ENCODE measurements around the gene IQGAP1.
A peak's percentile ranks its signal among the peaks of the same experiment; 100 is the strongest.
"Not testable (repeated sequence)": the region's sequence is repeated elsewhere in the genome, so short reads cannot be mapped to it uniquely, and the experiment has no call there.

IQGAP1 gene

DNA sequence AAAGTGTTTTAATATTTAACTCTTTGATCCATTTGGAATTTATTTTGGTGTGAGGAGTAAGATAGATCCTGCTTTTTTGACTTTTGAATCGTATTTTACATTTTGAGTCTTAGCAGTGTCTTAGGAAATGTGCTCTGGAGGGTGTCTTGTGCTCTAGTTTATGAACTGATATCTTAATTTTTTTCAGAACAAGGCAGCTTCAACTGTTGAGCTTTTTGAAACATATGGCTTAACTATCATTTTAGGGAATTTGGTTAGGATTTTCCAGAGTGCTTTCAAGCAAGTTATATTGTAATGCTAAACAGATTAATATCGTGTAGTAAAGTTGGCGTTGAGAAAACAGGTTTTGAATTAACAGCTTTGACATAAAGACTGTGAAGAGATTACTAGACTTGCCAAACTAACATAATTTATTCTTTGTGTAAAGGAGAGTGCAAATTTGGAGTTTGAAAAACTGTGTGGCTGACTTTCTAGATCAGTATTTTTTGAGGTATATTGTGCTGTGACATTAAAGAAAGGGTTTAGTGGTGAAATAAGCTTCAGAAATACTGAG lies 17.1 kb downstream of the IQGAP1 start:
- no peak for DNase-seq (ENCODE audit: low read depth, low spot score)
- H3K27ac ChIP-seq, result no peak overlapping the region

GRCh38 chr15:90407336-90407735 lies 19.3 kb downstream of the IQGAP1 start:
- DNase-seq (ENCODE audit: low read depth, low spot score), result no peak
- H3K27ac ChIP-seq, result peak overlapping the region; percentile 26

DNA sequence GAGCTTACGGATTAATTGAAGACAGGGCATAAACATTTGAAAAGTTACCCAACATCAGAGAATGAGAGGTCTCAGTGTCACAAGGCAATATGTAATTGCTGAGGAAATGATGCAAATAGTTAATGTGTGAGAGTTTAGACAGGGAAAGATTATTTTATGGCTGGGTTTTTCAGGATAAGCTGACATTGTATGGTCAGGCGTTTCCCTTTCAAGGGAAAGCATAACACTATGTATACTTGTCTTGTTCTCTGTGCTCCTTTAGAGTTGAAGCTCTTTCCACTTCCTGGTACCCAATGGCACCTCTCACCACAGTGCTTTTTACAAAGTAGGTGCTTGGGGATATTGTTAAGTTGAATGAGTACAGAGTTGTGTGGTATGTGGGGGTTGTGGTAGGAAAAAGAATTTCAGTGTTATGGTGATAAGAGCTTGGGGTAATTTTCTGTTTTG lies 19.9 kb downstream of the IQGAP1 start:
- peak overlapping the region; percentile 26 for H3K27ac ChIP-seq

DNA sequence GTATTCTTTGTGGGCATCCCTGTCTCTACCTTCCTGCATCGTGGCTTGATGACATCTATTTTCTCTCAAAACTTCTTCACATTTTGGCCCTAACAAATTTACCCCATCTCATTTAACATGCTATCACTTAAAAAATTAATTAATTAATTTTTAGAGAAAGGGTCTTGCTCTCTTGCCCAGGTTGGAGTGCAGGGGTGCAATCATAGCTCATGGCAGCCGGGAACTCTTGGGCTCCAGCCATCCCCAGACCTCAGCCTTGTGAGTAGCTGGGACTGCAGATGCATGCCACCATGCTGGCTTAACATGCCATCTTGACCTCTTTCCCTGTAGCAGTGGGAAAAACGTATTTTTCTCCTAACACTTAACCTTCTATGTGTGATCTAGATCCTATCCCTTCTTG lies 20.6 kb downstream of the IQGAP1 start:
- no peak for DNase-seq (ENCODE audit: low read depth, low spot score)
- peak overlapping the region; percentile 26 for H3K27ac ChIP-seq

More for the DNA sequence above, 19.9 kb downstream of the IQGAP1 start:
- no peak for DNase-seq (ENCODE audit: low read depth, low spot score)

- DNase-seq (ENCODE audit: low read depth, low spot score); H3K27ac ChIP-seq: not testable (repeated sequence)
These were observed 21.5 kb downstream of the IQGAP1 start for GRCh38 chr15:90409587-90409986.

DNA sequence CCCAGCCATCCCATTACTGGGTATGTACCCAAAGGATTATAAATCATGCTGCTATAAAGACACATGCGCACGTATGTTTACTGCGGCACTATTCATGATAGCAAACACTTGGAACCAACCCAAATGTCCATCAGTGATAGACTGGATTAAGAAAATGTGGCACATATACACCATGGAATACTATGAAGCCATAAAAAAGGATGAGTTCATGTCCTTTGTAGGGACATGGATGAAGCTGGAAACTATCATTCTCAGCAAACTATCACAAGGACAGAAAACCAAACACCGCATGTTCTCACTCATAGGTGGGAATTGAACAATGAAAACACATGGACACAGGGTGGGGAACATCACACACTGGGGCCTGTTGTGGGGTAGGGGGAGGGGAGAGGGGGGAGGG lies 22.3 kb downstream of the IQGAP1 start:
- DNase-seq (ENCODE audit: low read depth, low spot score), result not testable (repeated sequence)
- H3K27ac ChIP-seq, result peak overlapping the region; percentile 82

- H3K27ac ChIP-seq, result peak overlapping the region; percentile 82
- DNase-seq (ENCODE audit: low read depth, low spot score), result no peak
These were observed 23.1 kb downstream of the IQGAP1 start for GRCh38 chr15:90411176-90411575.

- peak; percentile 73 for DNase-seq (ENCODE audit: low read depth, low spot score)
- H3K27ac ChIP-seq, result peak overlapping the region; percentile 82
These were observed 24.5 kb downstream of the IQGAP1 start for GRCh38 chr15:90412356-90413194.

- DNase-seq (ENCODE audit: low read depth, low spot score), result no peak
- H3K27ac ChIP-seq, result peak overlapping the region; percentile 82
These were observed 25.7 kb downstream of the IQGAP1 start for GRCh38 chr15:90413411-90414379.

- peak overlapping the region; percentile 82 for H3K27ac ChIP-seq
- no peak for DNase-seq (ENCODE audit: low read depth, low spot score)
These were observed 26.5 kb downstream of the IQGAP1 start for GRCh38 chr15:90414408-90415028.

DNA sequence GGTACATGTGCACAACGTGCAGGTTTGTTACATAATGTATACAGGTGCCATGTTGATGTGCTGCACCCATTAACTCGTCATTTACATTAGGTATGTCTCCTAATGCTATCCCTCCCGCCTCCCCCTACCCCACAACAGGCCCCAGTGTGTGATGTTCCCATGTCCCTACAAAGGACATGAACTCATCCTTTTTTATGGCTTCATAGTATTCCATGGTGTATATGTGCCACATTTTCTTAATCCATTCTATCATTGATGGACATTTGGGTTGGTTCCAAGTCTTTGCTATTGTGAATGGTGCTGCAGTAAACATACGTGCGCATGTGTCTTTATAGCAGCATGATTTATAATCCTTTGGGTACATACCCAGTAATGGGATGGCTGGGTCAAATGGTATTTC lies 28.0 kb downstream of the IQGAP1 start:
- not testable (repeated sequence) for DNase-seq (ENCODE audit: low read depth, low spot score); H3K27ac ChIP-seq

- no peak for DNase-seq (ENCODE audit: low read depth, low spot score)
- H3K27ac ChIP-seq, result peak overlapping the region; percentile 73
These were observed 30.6 kb downstream of the IQGAP1 start for GRCh38 chr15:90418627-90419026.

- DNase-seq (ENCODE audit: low read depth, low spot score), result no peak
- H3K27ac ChIP-seq, result peak overlapping the region; percentile 73
These were observed 31.2 kb downstream of the IQGAP1 start for GRCh38 chr15:90419206-90419605.

DNA sequence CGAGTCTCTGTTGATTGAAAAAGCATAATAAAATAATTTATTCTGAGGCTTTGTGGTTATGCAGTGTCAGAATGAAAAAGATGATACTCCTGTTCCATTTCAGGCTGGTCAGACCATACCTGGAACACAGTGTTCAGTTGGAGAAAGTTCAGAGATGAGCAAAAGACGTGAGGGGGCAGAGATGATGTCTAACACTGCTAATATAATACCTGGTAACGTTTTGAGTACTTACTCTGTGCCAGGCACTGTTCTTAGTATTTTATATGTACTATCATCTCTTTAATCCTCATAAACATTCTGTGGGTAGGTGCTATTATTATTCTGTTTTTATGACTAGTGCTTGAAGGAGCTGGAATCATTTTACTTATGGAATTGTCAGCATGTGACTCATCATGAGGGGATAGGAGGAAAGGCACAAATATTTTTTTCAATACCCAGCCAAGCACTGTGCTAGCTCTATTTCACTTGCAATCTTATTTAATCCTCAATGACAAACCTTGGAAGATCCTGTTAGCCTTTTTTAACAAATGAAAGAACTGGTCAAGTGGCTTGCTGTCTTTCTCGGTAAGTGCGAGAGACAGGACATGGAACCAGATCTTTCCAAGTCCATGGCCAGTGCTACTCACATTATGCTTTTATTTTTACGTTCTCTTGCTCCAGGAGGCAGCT lies 31.8 kb downstream of the IQGAP1 start:
- peak overlapping the region; percentile 73 for H3K27ac ChIP-seq
- peak; percentile 37 for DNase-seq (ENCODE audit: low read depth, low spot score)

DNA sequence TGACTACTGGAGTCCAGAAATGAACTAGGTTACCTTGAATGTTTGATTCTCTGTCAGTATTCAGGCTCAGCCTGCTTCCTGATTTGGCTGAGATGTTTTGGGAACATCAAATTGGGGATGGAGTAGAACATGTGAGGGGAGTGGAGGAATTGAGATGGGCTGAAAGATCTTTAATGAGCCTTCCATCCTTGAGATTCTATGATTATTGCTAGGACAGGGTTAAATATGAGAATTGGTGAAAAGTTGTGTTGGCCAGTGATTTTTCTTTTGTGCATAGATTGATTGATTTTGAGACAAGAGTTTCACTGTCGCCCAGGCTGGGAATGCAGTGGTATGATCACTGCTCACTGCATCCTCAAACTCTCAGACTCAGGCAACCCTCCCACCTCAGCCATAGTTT lies 32.4 kb downstream of the IQGAP1 start:
- H3K27ac ChIP-seq, result peak overlapping the region; percentile 73
- no peak for DNase-seq (ENCODE audit: low read depth, low spot score)

DNA sequence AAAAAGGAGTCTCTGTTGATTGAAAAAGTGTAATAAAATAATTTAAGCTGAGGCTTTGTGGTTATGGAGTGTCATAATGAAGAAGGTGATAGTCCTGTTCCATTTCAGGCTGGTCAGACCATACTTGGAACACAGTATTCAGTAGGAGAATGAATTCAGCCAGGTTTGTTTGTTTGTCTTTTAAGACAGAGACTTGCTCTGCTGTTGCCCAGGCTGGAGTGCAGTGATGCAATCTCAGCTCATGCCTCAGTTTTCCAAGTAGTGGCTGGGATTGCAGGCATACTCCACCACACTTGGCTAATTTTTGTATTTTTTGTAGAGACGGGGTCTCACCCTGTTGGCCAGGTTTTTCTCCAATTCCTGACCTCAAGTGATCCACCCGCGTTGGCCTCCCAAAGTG lies 33.5 kb downstream of the IQGAP1 start:
- peak overlapping the region; percentile 73 for H3K27ac ChIP-seq
- DNase-seq (ENCODE audit: low read depth, low spot score), result no peak

GRCh38 chr15:90422043-90422442 lies 34.0 kb downstream of the IQGAP1 start:
- no peak for DNase-seq (ENCODE audit: low read depth, low spot score)
- no peak overlapping the region for H3K27ac ChIP-seq

DNA sequence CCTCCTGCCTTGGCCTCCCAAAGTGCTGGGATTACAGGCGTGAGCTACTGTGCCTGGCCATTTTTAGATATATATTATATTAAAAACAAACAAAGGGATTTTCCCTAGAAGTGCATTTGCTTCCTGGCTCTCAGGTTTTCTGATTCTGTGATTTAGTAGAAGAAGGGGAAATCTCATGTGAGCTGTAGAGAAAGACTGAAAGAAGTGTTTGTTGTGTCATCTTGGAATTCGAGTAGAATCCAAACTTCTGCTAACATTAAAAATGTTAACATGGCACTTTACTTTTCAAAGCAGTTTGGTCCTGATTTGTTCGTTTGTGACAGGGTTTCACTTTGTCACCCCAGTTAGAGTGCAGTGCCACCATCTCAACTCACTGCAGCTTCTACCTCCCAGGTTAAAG lies 34.9 kb downstream of the IQGAP1 start:
- no peak overlapping the region for H3K27ac ChIP-seq
- DNase-seq (ENCODE audit: low read depth, low spot score), result no peak

DNA sequence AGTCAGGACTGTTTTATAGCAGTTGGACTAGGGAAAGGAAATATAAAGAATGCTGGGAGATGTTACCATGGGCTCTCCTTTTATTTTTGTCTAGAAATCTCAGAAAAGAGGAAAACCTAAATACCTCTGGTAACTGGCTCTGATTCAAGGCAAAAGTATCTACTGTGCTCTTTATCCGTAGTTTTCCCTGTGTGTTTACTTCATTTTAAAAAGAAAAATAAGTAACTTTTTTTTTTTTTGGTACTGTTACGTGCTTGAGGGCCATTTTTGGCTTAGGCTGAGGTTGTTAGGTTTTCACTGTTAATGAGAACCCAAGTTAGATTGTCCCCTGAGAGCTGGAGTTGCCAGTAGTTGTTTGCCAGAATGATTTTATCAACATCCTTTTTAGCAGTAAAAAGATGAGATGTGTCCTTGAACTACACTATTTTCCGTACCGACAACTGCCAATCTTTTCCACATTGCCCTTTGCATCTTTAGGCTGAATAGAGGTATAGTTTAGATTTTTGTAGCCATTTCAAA lies 35.8 kb downstream of the IQGAP1 start:
- H3K27ac ChIP-seq, result no peak overlapping the region
- DNase-seq (ENCODE audit: low read depth, low spot score), result no peak

All from epithelial cell of prostate (primary cell).